HEK293 (cell line): ENCODE results near the gene SCFD2.

ENCODE experiments used
- CTCF ChIP-seq: fragments of 450-650 bp; formaldehyde crosslinking; IDR thresholded peaks from 2 replicates; pipeline ENCODE4 v1.5.1; 2016; ENCODE audit warnings: missing biosample characterization, missing genetic modification characterization
- IKZF3 ChIP-seq: fragments of 450-650 bp; IDR thresholded peaks from 2 replicates; pipeline ENCODE4 v1.5.0; 2018; ENCODE audit warnings: missing biosample characterization, mild to moderate bottlenecking, missing genetic modification characterization, moderate library complexity
- MEIS1 ChIP-seq: sonication (generic); formaldehyde crosslinking; IDR thresholded peaks from 2 replicates; pipeline ENCODE4 v1.8.1; 2022; ENCODE audit warnings: missing genetic modification reagents, mild to moderate bottlenecking, borderline replicate concordance
- SP3 ChIP-seq: fragments of 450-650 bp; formaldehyde crosslinking; IDR thresholded peaks from 2 replicates; pipeline ENCODE4 v1.5.1; 2016; ENCODE audit warnings: missing biosample characterization, missing genetic modification characterization
- YY1 ChIP-seq: fragments of 450-650 bp; formaldehyde crosslinking; IDR thresholded peaks from 2 replicates; pipeline ENCODE4 v1.5.1; 2018; ENCODE audit warnings: missing biosample characterization, missing genetic modification characterization
- ZNF121 ChIP-seq: fragments of 450-650 bp; formaldehyde crosslinking; IDR thresholded peaks from 2 replicates; pipeline ENCODE4 v1.5.1; 2016; ENCODE audit warnings: missing biosample characterization, missing genetic modification characterization
- ZNF138 ChIP-seq: fragments of 450-650 bp; formaldehyde crosslinking; IDR thresholded peaks from 2 replicates; pipeline ENCODE4 v1.5.1; 2016; ENCODE audit warnings: missing biosample characterization, missing genetic modification characterization, borderline replicate concordance
- ZNF223 ChIP-seq: fragments of 450-650 bp; formaldehyde crosslinking; IDR thresholded peaks from 2 replicates; pipeline ENCODE4 v1.5.1; 2016; ENCODE audit warnings: missing biosample characterization, missing genetic modification characterization
- ZNF416 ChIP-seq: fragments of 450-650 bp; formaldehyde crosslinking; IDR thresholded peaks from 2 replicates; pipeline ENCODE4 v1.5.1; 2016; ENCODE audit warnings: missing biosample characterization, missing genetic modification characterization
- ZNF580 ChIP-seq: fragments of 450-650 bp; formaldehyde crosslinking; IDR thresholded peaks from 2 replicates; pipeline ENCODE4 v1.5.1; 2016; ENCODE audit warnings: missing biosample characterization, missing genetic modification characterization
- ZNF629 ChIP-seq: fragments of 450-650 bp; formaldehyde crosslinking; IDR thresholded peaks from 2 replicates; pipeline ENCODE4 v1.5.1; 2017; ENCODE audit warnings: missing biosample characterization, missing genetic modification characterization
- ZNF670 ChIP-seq: fragments of 450-650 bp; formaldehyde crosslinking; IDR thresholded peaks from 2 replicates; pipeline ENCODE4 v1.5.1; 2016; ENCODE audit warnings: missing biosample characterization, missing genetic modification characterization, low read depth
- ZNF704 ChIP-seq: fragments of 450-650 bp; formaldehyde crosslinking; IDR thresholded peaks from 2 replicates; pipeline ENCODE4 v1.5.1; 2016; ENCODE audit warnings: missing biosample characterization, missing genetic modification characterization
- ZSCAN30 ChIP-seq: fragments of 450-650 bp; IDR thresholded peaks from 2 replicates; pipeline ENCODE4 v1.5.1; 2018; ENCODE audit warnings: missing biosample characterization, mild to moderate bottlenecking, missing genetic modification characterization, moderate library complexity

GRCh38 chr4:52945982-52946381, 419.9 kb downstream of the SCFD2 start:
- no peak for TF ChIP-seq ZNF580
- no peak for TF ChIP-seq CTCF (tag by site-specific recombination)
- TF ChIP-seq MEIS1: no peak
- no peak for TF ChIP-seq ZNF138
- no peak for TF ChIP-seq ZNF670 (tag by site-specific recombination)
- TF ChIP-seq ZNF416 (tag by site-specific recombination): no peak
- TF ChIP-seq YY1 (tag by site-specific recombination): no peak
- TF ChIP-seq ZSCAN30 (tag by site-specific recombination): no peak
- no peak for TF ChIP-seq ZNF629 (tag by site-specific recombination)
- no peak for TF ChIP-seq ZNF704 (tag by site-specific recombination)
- no peak for TF ChIP-seq SP3
- TF ChIP-seq ZNF121 (tag by site-specific recombination): no peak
- TF ChIP-seq ZNF223 (tag by site-specific recombination): no peak
- no peak for TF ChIP-seq IKZF3 (tag by site-specific recombination)
